Erythroblast (primary cell): ENCODE results near the gene D2HGDH.

ENCODE experiments used
- GATA1 ChIP-seq: IDR thresholded peaks from 2 replicates; pipeline ENCODE4 v1.6.1; 2011; ENCODE audit warnings: low read depth, mild to moderate bottlenecking, control low read depth, low read length, moderate library complexity
- POLR2A ChIP-seq: IDR thresholded peaks from 2 replicates; pipeline ENCODE4 v1.6.1; 2011; ENCODE audit warnings: mild to moderate bottlenecking, low read length

DNA sequence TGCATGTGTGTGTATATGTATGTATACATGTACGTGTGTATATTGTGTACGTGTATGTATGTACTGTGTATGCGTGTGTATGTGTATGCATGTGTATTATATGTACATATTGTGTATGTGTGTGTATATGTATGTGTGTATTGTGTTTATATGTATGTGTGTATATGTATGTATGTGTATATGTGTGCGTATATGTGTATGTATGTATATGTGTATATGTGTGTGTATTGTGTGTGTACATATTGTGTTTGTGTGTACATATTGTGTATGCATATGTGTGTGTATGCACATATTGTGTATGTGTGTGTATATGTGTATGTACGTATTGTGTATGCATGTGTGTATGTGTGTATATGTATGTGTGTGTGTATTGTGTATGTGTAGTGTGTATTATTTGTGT is 59.0 kb downstream of the D2HGDH start:
- TF ChIP-seq POLR2A (no peak), GATA1 (no peak)
